ENCODE measurements around the gene SLC8A3. TPM values are rescaled to one million over a fixed set of nuclear protein-coding genes. Genes with fewer than 3 reads are reported as not detected.

SLC8A3 gene
- total RNA-seq, 1 donor from 2014 or later: 0.24 TPM

DNA sequence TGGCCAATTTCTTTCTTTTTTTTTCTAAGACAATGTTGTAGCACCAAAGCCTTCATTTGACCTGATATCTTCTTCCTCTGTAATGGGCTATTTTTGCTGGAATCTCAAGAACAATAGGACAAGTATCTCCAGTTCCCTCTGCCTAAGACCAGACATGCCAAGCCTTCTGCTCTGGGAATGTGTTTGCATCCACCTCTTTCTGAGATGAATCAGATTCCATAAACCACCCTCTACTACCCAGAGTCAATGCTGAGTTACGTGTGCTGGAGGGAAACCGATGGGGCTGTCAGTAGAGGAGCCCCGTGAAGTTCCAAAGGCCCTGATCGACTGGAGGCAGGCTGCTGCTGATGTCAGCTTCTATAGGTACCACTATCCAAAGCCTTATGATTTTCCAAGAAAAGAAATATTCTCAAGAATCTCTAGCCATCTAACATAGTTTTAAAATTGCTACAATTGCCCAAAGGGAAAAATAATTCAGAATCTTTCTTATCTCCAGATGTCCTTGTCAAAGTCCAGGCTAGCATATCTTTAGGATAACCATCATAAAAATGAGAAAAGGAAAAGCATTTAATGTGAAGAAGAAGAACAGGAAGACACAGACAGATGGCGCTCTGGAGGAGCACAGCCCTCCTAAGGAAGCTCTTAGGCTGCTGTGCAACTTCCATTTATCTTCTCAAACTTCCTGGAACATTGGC, 101.9 kb downstream of the SLC8A3 start:
- no peak overlapping the region for H3K4me3 ChIP-seq
- no peaks in the 10 kb centered on the region for H4K20me1 ChIP-seq (ENCODE audit: low read depth)
- H3K79me2 ChIP-seq (ENCODE audit: low read depth): no peaks in the 10 kb centered on the region
- H3K27ac ChIP-seq: no peak overlapping the region
- no peaks in the 10 kb centered on the region for H3K4me1 Mint-ChIP-seq
- H3K27me3 Mint-ChIP-seq (ENCODE audit: insufficient read depth, low read depth): peaks cover 2% of the 10 kb centered on the region
- no peak overlapping the region for H3K4me3 Mint-ChIP-seq
- H3K9me3 Mint-ChIP-seq: no peaks in the 10 kb centered on the region
- peak; percentile 65 for DNase-seq (ENCODE audit: low spot score)
- no peaks in the 10 kb centered on the region for H3F3A ChIP-seq (ENCODE audit: low read depth)
- H3K4me1 ChIP-seq: no peaks in the 10 kb centered on the region
- no peak overlapping the region for H3K27ac Mint-ChIP-seq
- H3K4me2 ChIP-seq: no peak overlapping the region
- H2AFZ ChIP-seq (replicated peaks): no peak overlapping the region
- no peak for TF ChIP-seq EZH2phosphoT487 (IDR thresholded peaks at IDR 0.05)
- TF ChIP-seq, protein P1, sequence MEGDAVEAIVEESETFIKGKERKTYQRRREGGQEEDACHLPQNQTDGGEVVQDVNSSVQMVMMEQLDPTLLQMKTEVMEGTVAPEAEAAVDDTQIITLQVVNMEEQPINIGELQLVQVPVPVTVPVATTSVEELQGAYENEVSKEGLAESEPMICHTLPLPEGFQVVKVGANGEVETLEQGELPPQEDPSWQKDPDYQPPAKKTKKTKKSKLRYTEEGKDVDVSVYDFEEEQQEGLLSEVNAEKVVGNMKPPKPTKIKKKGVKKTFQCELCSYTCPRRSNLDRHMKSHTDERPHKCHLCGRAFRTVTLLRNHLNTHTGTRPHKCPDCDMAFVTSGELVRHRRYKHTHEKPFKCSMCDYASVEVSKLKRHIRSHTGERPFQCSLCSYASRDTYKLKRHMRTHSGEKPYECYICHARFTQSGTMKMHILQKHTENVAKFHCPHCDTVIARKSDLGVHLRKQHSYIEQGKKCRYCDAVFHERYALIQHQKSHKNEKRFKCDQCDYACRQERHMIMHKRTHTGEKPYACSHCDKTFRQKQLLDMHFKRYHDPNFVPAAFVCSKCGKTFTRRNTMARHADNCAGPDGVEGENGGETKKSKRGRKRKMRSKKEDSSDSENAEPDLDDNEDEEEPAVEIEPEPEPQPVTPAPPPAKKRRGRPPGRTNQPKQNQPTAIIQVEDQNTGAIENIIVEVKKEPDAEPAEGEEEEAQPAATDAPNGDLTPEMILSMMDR (IDR thresholded peaks at IDR 0.05): peak; percentile 78
- H3K36me3 ChIP-seq: no peaks in the 10 kb centered on the region
- H3K9me3 ChIP-seq (ENCODE audit: low read depth): no peaks in the 10 kb centered on the region
- H3K36me3 Mint-ChIP-seq: no peaks in the 10 kb centered on the region
- peaks cover 16% of the 10 kb centered on the region for H3K27me3 ChIP-seq
- H3K9ac ChIP-seq: no peak overlapping the region

DNA sequence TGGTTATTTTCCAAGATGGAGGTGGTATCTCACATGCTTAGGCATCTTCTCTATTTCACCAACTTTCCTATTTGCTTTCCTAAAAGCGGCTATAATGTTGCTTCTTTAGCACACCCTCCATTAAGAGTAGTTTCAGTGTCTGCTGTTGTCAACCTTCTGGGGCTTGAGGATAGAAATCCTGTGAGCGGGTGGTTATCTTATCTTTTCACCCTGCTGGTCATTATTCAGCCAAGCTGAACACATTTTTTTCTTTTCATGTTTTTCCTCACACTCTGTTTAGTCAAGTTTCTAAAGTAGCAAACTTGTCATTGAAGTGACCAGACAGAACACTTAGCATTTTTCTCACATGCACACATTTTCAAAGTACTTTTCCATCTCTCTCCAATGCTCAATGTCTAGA, 104.5 kb downstream of the SLC8A3 start:
- Histone ChIP-seq H3K9ac (no peak overlapping the region), H3F3A (ENCODE audit: low read depth) (no peaks in the 10 kb centered on the region), H4K20me1 (ENCODE audit: low read depth) (no peaks in the 10 kb centered on the region), H3K79me2 (ENCODE audit: low read depth) (no peaks in the 10 kb centered on the region), H3K27ac (no peak overlapping the region), H2AFZ (replicated peaks) (no peak overlapping the region), H3K4me2 (no peak overlapping the region), H3K4me1 (no peaks in the 10 kb centered on the region), H3K36me3 (no peaks in the 10 kb centered on the region), H3K4me3 (no peak overlapping the region), H3K9me3 (ENCODE audit: low read depth) (no peaks in the 10 kb centered on the region), H3K27me3 (peaks cover 16% of the 10 kb centered on the region)
- H3K4me1 Mint-ChIP-seq: no peaks in the 10 kb centered on the region
- no peak for DNase-seq (ENCODE audit: low spot score)
- no peak for TF ChIP-seq EZH2 (IDR thresholded peaks at IDR 0.05)
- TF ChIP-seq, protein P1 (IDR thresholded peaks at IDR 0.05): no peak
- TF ChIP-seq EZH2phosphoT487 (IDR thresholded peaks at IDR 0.05): no peak
- no peak overlapping the region for H3K4me3 Mint-ChIP-seq
- no peak overlapping the region for H3K27ac Mint-ChIP-seq
- H3K27me3 Mint-ChIP-seq (ENCODE audit: insufficient read depth, low read depth): peaks cover 2% of the 10 kb centered on the region
- no peaks in the 10 kb centered on the region for H3K9me3 Mint-ChIP-seq
- H3K36me3 Mint-ChIP-seq: no peaks in the 10 kb centered on the region

DNA sequence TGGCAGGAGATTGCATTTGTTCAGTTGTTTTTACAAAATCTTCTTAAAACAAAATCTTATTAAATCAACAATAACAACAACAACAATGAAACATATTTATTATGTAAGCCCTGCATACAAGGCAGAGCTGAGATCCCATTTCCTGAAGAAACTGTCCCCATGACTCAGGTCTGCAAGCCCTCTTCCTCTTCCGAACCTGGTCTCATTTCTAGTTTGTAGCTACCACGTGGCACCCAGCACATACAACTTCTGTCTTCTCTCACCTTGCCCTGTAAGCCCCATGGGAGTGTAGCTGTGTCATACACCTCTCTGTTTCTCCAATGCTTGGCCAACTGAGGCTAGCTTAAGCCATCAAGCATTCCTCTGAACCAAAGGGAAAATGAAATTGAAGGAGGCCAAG, 106.4 kb downstream of the SLC8A3 start:
- no peaks in the 10 kb centered on the region for H3K9me3 Mint-ChIP-seq

More for the DNA sequence above, 106.4 kb downstream of the SLC8A3 start:
- no peaks in the 10 kb centered on the region for H3K36me3 Mint-ChIP-seq
- no peak overlapping the region for H2AFZ ChIP-seq (replicated peaks)
- no peak for TF ChIP-seq EZH2phosphoT487 (IDR thresholded peaks at IDR 0.05)
- TF ChIP-seq, protein P1 (IDR thresholded peaks at IDR 0.05): no peak
- TF ChIP-seq EZH2 (IDR thresholded peaks at IDR 0.05): no peak
- no peak overlapping the region for H3K27ac Mint-ChIP-seq
- DNase-seq (ENCODE audit: low spot score): no peak
- no peak overlapping the region for H3K4me2 ChIP-seq
- H3K9ac ChIP-seq: no peak overlapping the region
- H4K20me1 ChIP-seq (ENCODE audit: low read depth): no peaks in the 10 kb centered on the region
- H3K36me3 ChIP-seq: no peaks in the 10 kb centered on the region
- no peaks in the 10 kb centered on the region for H3K79me2 ChIP-seq (ENCODE audit: low read depth)
- H3K27ac ChIP-seq: no peak overlapping the region
- H3K4me1 Mint-ChIP-seq: no peaks in the 10 kb centered on the region
- no peak overlapping the region for H3K4me3 ChIP-seq
- H3K27me3 Mint-ChIP-seq (ENCODE audit: insufficient read depth, low read depth): peaks cover 2% of the 10 kb centered on the region
- no peaks in the 10 kb centered on the region for H3F3A ChIP-seq (ENCODE audit: low read depth)
- peaks cover 16% of the 10 kb centered on the region for H3K27me3 ChIP-seq
- H3K4me1 ChIP-seq: peaks cover 1% of the 10 kb centered on the region
- H3K4me3 Mint-ChIP-seq: no peak overlapping the region
- H3K9me3 ChIP-seq (ENCODE audit: low read depth): no peaks in the 10 kb centered on the region

Data from neural progenitor cell (in vitro differentiated cells).